DOHH2 (cell line): ENCODE data around the gene KDM4C.

Source experiments
- CTCF ChIP-seq: fragments of 200-600 bp; sonication (generic); IDR thresholded peaks from one replicate; pipeline ENCODE4 v1.5.1; 2014; ENCODE audit warnings: antibody characterized with exemption, mild to moderate bottlenecking, low read depth, low read length; ENCODE audit not compliant: poor library complexity, severe bottlenecking
- EZH2phosphoT487 ChIP-seq: fragments of 200-600 bp; sonication (generic); IDR thresholded peaks from 2 replicates; pipeline ENCODE4 v1.6.1; 2017; ENCODE audit warnings: borderline replicate concordance, mild to moderate bottlenecking, antibody characterized with exemption, low read length, moderate library complexity, mixed read lengths

GRCh38 chr9:6816581-6816980 is 58.8 kb downstream of the KDM4C start:
- TF ChIP-seq CTCF (no peak), EZH2phosphoT487 (no peak)
